ENCODE results near the gene TLR10.

TLR10 gene

DNA sequence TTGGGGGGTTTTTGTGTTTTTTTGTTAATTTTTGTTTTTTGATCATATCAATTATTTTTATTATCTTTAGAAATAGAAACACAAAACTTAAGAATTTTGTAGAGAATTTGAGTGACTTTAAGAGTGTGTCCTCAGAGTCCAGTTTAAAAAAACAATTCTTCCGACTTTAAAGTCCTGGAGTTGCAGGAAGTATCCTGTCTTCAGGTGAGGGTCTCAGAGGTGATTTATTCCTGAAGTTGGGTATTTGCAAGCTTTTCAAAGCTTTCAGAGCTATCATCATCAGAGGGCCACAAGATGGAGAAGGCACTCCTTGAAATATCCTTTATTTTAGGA is 23.0 kb downstream of the TLR10 start:
- no peak for DNase-seq

GRCh38 chr4:38759113-38759789 is 23.5 kb downstream of the TLR10 start:
- peak; percentile 74 for DNase-seq

DNA sequence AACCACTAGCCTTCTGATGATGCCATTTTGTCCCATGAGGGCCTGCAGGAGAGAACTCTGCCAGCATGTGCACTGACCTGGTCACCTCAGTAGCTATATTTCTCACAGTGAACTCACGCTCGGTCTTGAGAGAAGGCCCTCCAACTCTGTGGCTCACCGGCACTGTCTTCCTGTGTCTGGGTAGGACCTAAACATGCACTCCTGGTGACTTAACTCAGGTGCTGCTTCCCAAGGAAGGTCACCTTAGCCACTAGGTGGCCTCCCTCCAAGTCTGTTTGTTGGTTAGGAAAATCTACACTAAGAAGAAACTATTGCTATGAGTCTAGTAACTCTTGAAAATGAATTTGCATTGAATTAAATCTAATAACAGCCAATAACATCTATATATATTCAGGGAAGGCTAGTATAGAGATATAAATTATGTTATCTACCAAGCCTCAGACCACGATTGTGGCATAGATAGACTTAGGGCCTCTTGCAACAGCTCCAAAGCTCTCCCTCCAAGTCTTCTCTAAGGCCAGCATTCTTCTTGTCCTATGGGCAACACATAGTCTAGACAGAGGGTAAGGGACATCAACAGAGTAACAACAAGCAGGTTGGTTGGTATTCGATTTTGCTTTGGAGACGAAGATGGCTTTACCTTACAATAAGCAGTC is 24.7 kb downstream of the TLR10 start:
- DNase-seq = no peak

- peak; percentile 94 for DNase-seq
Measured at GRCh38 chr4:38752941-38753806, 29.6 kb downstream of the TLR10 start.

- DNase-seq = no peak
Measured at GRCh38 chr4:38752372-38752940, 30.3 kb downstream of the TLR10 start.

DNA sequence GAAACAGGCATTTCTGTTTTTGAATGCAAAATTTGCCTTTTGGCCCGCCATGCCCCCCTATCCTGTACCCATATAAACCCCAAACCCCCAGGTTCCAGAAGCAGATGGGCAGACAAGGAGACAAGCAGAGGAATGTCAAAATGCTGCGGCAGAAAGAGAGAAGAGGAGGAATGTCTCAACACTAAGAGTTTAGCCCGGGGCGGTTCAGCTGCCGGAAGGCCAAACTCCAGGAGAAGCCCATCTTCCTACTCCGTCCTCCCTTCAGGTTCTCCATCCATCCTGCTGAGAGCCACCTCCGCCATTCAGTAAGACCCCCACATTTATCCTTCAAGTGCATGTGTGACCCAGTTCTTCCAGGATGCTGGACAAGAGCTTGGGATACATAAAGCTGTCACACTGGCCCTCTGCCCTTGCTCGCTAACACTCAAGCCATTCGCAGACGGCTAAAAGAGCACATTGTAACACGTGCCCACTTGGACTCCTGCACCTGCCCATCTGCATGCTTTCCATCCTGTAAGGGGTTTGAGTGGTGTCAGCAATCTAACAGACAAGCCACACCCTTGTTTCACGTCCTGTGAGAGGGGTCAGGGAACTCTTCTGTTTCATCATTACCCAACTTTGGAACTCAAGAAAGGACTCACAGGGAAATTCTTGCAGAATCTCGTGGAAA is 31.3 kb downstream of the TLR10 start:
- DNase-seq = no peak

- no peak for DNase-seq
Measured at GRCh38 chr4:38749336-38749735, 33.5 kb downstream of the TLR10 start.

DNA sequence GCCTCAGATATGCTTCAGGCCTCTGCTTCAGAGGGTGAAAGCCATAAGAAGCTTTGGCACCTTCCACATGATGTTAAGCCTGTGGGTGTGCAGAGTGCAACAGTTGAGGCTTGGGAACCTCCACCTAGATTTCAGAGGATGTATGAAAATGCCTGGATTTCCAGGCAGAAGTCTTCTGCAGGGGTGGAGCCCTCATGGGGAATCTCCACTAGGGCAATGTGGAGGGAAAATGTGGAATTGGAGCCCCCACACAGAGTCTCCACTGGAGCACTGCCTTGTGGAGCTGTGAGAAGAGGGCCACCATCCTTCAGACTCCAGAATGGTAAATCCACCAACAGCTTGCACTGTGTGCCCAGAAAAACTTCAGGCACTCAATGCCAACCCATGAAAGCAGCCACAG is 35.2 kb downstream of the TLR10 start:
- DNase-seq = no peak

GRCh38 chr4:38745881-38746280 is 36.9 kb downstream of the TLR10 start:
- DNase-seq = no peak

GRCh38 chr4:38743866-38744265 is 38.9 kb downstream of the TLR10 start:
- no peak for DNase-seq

- DNase-seq = no peak
Measured at GRCh38 chr4:38740303-38740702, 42.5 kb downstream of the TLR10 start.

DNA sequence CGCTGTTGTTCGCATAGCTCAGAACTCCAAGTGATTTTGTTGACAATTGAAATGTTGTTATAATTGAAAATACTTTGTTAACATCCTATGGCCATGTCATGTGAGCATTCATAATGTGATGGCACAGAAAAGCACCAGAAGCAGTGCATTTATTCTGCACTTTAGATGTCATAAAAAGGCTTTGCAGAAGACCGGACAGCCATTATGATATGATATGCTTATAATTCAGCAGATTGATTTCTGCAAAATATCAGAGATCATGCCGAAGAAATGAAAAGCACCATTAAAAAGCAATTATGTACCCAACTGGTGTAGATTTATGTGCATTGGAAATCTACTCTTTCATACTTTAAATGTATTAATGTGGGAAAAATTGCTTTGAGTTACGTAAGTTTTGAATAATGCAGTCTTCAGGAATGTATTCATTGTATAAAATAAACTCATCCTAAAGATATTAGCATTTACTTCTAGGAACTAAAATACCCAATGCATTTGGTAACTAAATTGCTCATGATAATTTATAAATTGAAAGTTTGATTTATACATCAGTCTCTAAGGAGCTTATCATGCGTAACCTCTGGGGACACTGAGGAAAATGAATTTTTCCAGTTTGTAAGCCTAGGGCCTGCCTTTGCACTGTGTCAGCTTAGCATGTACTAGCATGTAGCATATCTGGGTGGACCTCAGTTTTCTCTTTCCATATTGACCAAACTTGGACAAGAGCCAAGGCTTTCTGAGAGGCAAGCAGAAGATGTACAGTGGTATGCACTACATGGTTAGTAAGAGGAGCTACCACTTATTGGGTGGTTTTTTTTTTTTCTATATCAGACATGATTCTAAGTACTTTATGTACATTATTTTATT is 43.6 kb downstream of the TLR10 start:
- no peak for DNase-seq

- DNase-seq = no peak
Measured at GRCh38 chr4:38735870-38736269, 46.9 kb downstream of the TLR10 start.

DNA sequence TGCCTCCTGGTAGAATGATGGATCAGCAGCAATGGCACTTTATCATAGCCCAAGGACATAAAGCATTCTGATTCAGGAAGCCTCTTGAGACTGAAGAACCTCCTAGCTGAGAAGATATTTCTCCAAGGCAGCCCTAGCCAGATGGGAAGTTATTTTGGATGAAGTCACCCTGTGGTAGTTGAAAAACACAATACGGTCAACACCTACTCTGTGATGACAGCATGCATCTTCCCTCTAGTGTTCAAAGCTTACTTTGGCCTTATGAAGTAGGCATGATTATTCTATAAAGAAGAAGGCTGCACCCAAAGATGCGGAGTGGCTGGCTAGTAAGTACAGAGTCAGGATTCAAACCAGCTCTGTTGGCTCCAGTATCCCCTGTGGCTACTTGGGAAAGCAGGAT is 47.9 kb downstream of the TLR10 start:
- DNase-seq = no peak

DNA sequence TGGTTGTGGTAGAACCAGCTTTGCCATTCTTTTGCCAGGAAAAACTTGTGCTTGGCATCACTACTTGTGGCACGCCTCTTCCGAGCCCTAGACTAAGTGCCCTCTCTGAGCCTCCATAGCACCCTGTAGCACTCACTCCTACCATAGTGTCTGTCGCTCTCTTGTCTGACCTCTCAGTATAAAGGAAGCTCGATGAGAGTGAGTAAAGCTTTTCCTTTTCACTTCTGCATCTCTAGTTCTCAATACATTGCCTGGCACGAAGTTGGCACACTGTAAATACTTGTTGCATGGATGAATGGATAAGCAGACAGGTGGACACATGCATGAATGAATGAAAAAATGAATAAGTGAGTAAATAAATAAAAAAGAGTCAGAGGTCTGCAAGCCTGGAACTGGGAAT is 48.3 kb downstream of the TLR10 start:
- DNase-seq = no peak

GRCh38 chr4:38733663-38734062 is 49.1 kb downstream of the TLR10 start:
- no peak for DNase-seq

DNA sequence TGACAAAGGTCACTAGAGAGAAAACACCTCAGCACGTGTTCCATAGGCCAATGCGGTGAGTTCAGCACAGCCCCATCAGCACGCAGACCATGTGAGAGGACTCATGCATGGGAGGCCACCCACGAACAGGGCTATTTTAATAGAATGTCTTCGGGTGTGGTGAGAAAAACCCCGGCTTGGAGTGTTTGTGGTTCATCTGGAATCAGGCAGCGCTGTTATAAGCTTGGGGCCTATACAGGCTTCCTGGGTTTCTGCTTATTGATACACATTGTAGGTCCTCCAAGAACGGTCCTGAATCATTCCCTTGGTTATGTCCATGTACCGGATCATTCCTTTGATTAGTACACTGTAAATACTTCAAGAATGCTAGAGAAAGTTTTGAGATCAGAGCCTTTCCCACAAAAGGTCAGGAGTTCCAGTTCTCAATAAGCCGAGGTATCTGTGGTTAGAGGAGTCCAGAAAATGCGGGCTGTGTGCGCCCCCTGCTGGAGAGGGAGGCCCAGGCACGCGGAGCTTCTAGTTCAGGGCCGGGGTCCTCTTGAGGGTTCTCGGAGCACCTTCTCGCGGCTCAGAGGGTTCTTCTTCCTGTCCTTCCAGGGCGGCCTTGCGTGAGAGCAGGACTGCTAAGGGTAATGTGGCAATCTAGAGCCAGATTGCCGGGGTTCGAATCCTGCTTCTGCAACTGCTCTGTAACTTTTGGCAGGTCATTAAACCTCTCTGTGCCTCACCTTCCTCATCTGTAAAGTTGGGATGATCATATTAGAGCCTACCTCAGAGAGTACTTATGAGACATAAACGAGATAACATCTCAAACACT is 51.8 kb downstream of the TLR10 start:
- DNase-seq = peak; percentile 81

DNA sequence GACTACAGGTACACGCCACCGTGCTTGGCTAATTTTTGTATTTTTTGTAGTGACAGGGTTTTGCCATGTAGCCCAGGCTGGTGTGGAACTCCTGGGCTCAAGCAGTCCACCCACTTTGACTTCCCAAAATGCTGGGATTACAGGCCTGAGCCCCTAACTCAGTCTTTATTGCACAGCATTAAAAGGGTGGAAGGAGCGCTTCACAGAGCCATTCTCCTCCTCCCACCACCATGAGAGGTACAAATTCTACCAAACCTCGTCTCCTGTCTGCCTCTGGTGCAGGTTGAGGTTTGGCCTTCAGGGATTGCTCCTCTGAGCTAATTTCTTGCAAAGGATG is 52.3 kb downstream of the TLR10 start:
- DNase-seq = no peak

DNA sequence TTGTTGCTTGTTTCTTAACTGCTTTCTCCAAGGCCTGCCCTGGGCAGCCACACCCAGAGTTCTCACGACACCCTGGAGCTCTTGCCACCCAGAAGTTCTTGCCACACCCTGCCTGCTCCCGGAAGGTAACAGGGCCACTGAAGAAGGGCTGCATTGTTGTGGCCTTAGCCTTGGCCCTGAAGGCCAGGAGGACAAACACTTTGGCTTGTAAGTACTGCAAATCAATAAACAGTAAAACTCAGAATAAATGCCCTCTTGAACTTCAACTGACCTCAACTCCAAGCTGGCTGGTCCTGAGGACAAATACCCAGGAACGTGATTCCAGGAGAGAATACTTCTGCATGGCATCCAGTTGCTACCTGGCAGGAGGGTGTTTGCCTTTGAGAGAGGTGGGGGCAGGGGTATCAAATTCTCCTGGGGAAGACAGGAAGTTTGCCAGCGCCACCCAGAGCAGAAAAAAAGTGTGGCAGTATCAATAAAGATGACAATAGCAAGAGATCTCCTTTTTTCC is 54.1 kb downstream of the TLR10 start:
- no peak for DNase-seq

- DNase-seq = no peak
Measured at GRCh38 chr4:38724475-38724808, 58.3 kb downstream of the TLR10 start.
